GM12878 (cell line): ENCODE data around the gene CCIN. TPM values are rescaled to one million over a fixed set of nuclear protein-coding genes. Genes with fewer than 3 reads are reported as not detected.
A peak's percentile ranks its signal among the peaks of the same experiment; 100 is the strongest.

Source experiments
- ATAC-seq: fragments of 200-7000 bp; cut with Tn5 transposase; 3 replicates; pipeline ENCODE4 v1.9.1; 2020; ENCODE audit warnings: mild to moderate bottlenecking, moderate library complexity
- BruUV-seq: library from RNA; stranded (reverse); fragments of 400-500 nt; replicated peaks from 2 replicates; lab custom pipeline; 2021; lab: Mats Ljungman, UMichigan
- CTCF ChIA-PET: fragments of 300-600 bp; sonication (Branson Sonifier 250); formaldehyde crosslinking; extraction: SDS; loops from one replicate; lab custom pipeline; 2021; ENCODE audit warnings: inconsistent platforms; lab: Yijun Ruan, JAX
- POLR2A ChIA-PET: fragments of 350-600 bp; formaldehyde crosslinking; extraction: SDS; loops from one replicate; lab custom pipeline; 2021; ENCODE audit warnings: inconsistent platforms; lab: Charles Lee
- RAD21 ChIA-PET: fragments of 300-600 bp; sonication (Branson Sonifier 250); formaldehyde crosslinking; loops from one replicate; lab custom pipeline; 2023; ENCODE audit warnings: antibody characterized with exemption; ENCODE audit not compliant: unreplicated experiment; lab: Charles Lee
- SMC1A ChIA-PET: fragments of 300-600 bp; sonication (Branson Sonifier 250); formaldehyde crosslinking; loops from one replicate; lab custom pipeline; 2023; ENCODE audit not compliant: unreplicated experiment, uncharacterized antibody; lab: Charles Lee
- DNase-seq: peaks from one replicate; pipeline ENCODE4 v3.0.0-alpha.2; 2011; ENCODE audit warnings: low read depth, low spot score
- FAIRE-seq: peaks from 3 replicates; lab custom pipeline; 2011; peaks lifted over from hg19 to GRCh38; lab: Jason Lieb, UNC
- H2AFZ ChIP-seq: 2 replicates; pipeline ENCODE4 v1.6.0; 2011; ENCODE audit warnings: low read depth, low read length, control low read depth; ENCODE audit not compliant: control insufficient read depth
- H3K27ac ChIP-seq: 2 replicates; pipeline ENCODE4 v1.5.1; 2011; ENCODE audit warnings: control low read depth; ENCODE audit not compliant: control insufficient read depth, insufficient read depth
- H3K27me3 ChIP-seq, 2 experiments: replicated peaks in 1 of 2; 2 replicates each; pipeline versions ENCODE4 v1.6.0 to v1.6.1; 2011; ENCODE audit warnings: low read length in 1 of 2; ENCODE audit not compliant: control insufficient read depth in 2 of 2, insufficient read depth in 2 of 2
- H3K36me3 ChIP-seq, 2 experiments: 2 replicates each; pipeline ENCODE4 v1.5.1; 2011; ENCODE audit warnings: low read length in 1 of 2; ENCODE audit not compliant: control insufficient read depth in 2 of 2, insufficient read depth in 2 of 2
- H3K4me1 ChIP-seq: 2 replicates; pipeline ENCODE4 v1.6.1; 2011; ENCODE audit warnings: mild to moderate bottlenecking, low read length, moderate library complexity, mixed read lengths; ENCODE audit not compliant: control insufficient read depth, insufficient read depth
- H3K4me2 ChIP-seq: 2 replicates; pipeline ENCODE4 v1.6.0; 2011; ENCODE audit warnings: control low read depth; ENCODE audit not compliant: control insufficient read depth, insufficient read depth
- H3K4me3 ChIP-seq: fragments of 200-600 bp; sonication (generic); 2 replicates; pipeline ENCODE4 v1.5.1; 2016
- H3K79me2 ChIP-seq: 2 replicates; pipeline ENCODE4 v1.6.0; 2011; ENCODE audit warnings: low read length; ENCODE audit not compliant: control insufficient read depth, insufficient read depth
- H3K9ac ChIP-seq: 2 replicates; pipeline ENCODE4 v1.8.0; 2011; ENCODE audit warnings: low read length, control low read depth, mixed read lengths; ENCODE audit not compliant: control insufficient read depth, insufficient read depth
- H3K9me3 ChIP-seq: replicated peaks from 3 replicates; pipeline ENCODE4 v1.5.1; 2011; ENCODE audit warnings: mild to moderate bottlenecking, low read length; ENCODE audit not compliant: control insufficient read depth, insufficient read depth
- H4K20me1 ChIP-seq: 2 replicates; pipeline ENCODE4 v1.6.0; 2011; ENCODE audit not compliant: control insufficient read depth, insufficient read depth
- CBX5 ChIP-seq: sonication (generic); IDR thresholded peaks from 2 replicates; pipeline ENCODE4 v1.6.1; 2016; ENCODE audit warnings: low read depth, moderate library complexity, mild to moderate bottlenecking, inconsistent platforms
- CHD1 ChIP-seq: IDR thresholded peaks from 2 replicates; pipeline ENCODE4 v1.6.1; 2012; ENCODE audit warnings: low read depth, low read length, improper control_type of control experiment
- CHD4 ChIP-seq: fragments of 200-600 bp; sonication (generic); IDR thresholded peaks from 2 replicates; pipeline ENCODE4 v1.6.1; 2016; ENCODE audit warnings: mild to moderate bottlenecking
- EP300 ChIP-seq, 2 experiments: fragments of 150-350 bp in 1 of 2; IDR thresholded peaks; 2 replicates each; pipeline ENCODE4 v1.6.1; 2011 to 2012; ENCODE audit warnings: low read depth in 2 of 2, low read length in 2 of 2, borderline replicate concordance in 1 of 2, improper control_type of control experiment in 1 of 2, inconsistent platforms in 1 of 2; ENCODE audit not compliant: control insufficient read depth in 1 of 2
- KAT2A ChIP-seq: conservative IDR thresholded peaks from 2 replicates; pipeline ENCODE4 v1.6.1; 2011; ENCODE audit warnings: low read depth, low read length; ENCODE audit not compliant: control insufficient read depth
- MEF2A ChIP-seq: IDR thresholded peaks from 2 replicates; pipeline ENCODE4 v1.6.1; 2011; ENCODE audit warnings: low read depth, mild to moderate bottlenecking, low read length, moderate library complexity; ENCODE audit not compliant: insufficient read depth
- MTA3 ChIP-seq: IDR thresholded peaks from 2 replicates; pipeline ENCODE4 v1.6.1; 2012; ENCODE audit warnings: low read length, inconsistent platforms, borderline replicate concordance
- POLR2AphosphoS5 ChIP-seq: IDR thresholded peaks from 2 replicates; pipeline ENCODE4 v1.6.1; 2011; ENCODE audit warnings: mild to moderate bottlenecking, low read length, inconsistent platforms
- RB1 ChIP-seq: fragments of 450-650 bp; formaldehyde crosslinking; IDR thresholded peaks from 2 replicates; pipeline ENCODE4 v1.6.1; 2017; ENCODE audit warnings: mild to moderate bottlenecking, borderline replicate concordance
- RELA ChIP-seq: fragments of 450-650 bp; IDR thresholded peaks from 2 replicates; pipeline ENCODE4 v1.8.0; 2014; ENCODE audit warnings: borderline replicate concordance; ENCODE audit not compliant: partially characterized antibody
- RFX5 ChIP-seq: IDR thresholded peaks from 2 replicates; pipeline ENCODE4 v1.6.1; 2011; ENCODE audit warnings: low read depth, low read length, improper control_type of control experiment
- RUNX3 ChIP-seq: IDR thresholded peaks from 2 replicates; pipeline ENCODE4 v1.6.1; 2012; ENCODE audit warnings: low read length, inconsistent platforms
- SIN3A ChIP-seq: IDR thresholded peaks from 2 replicates; pipeline ENCODE4 v1.6.1; 2012; ENCODE audit warnings: low read depth, low read length, improper control_type of control experiment
- WGBS: methylation state at CpG from one replicate; pipeline ENCODE4 v1.1.6; 2016; ENCODE audit warnings: low lambda C conversion rate; ENCODE audit not compliant: insufficient replicate concordance, insufficient coverage; ENCODE audit errors: missing lambda C conversion rate; 5-methylcytosine and 5-hydroxymethylcytosine counted together
- in situ Hi-C: fragments of 300-500 bp; cut with MboI; formaldehyde crosslinking; loops from 9 replicates; pipeline ENCODE4 v1.14.3; 2018; ENCODE audit warnings: mixed read lengths
- intact Hi-C: fragments of 100-400 bp; cut with micrococcal nuclease; formaldehyde crosslinking; loops from one replicate; pipeline ENCODE4 v1.14.2; 2022; ENCODE audit not compliant: unreplicated experiment
- polyA plus RNA-seq, 11 experiments: library from polyadenylated mRNA; depleted of rRNA in 4 of 11; unstranded in 6 of 11; stranded (reverse) in 5 of 11; fragments of >200 nt; fragmentation: Nextera tagmentation in 4 of 11; fragmentation: Illumina TruSeq in 1 of 11; extraction: Ambion mirVana in 4 of 11; extraction: Trizol in 1 of 11; gene quantifications; 1 replicate in 1 of 11; 2 replicates in 10 of 11; pipeline versions ENCODE4 v1.2.1 to v1.2.3, GENCODE V29; 2011 to 2016; ENCODE audit warnings: inconsistent platforms in 2 of 11, missing spikeins in 2 of 11, low read depth in 1 of 11
- total RNA-seq, 4 experiments: library from RNA; depleted of rRNA in 3 of 4; stranded (reverse); fragments of >200 nt in 3 of 4; fragmentation: Illumina TruSeq in 1 of 4; extraction: Trizol in 1 of 4; gene quantifications; 2 replicates each; pipeline versions ENCODE4 v1.2.1 to v1.2.3, GENCODE V29; 2013 to 2021
- TF ChIP-seq, protein P1 (sequence below): IDR thresholded peaks from 2 replicates; pipeline ENCODE4 v1.6.1; 2011; ENCODE audit warnings: low read depth, low read length, improper control_type of control experiment, borderline replicate concordance
- TF ChIP-seq, protein P2 (sequence below): IDR thresholded peaks from 2 replicates; pipeline ENCODE4 v1.6.1; 2012; ENCODE audit warnings: low read depth, low read length, improper control_type of control experiment

Gene CCIN
- total and polyA plus RNA-seq, 10 of the 15 experiments (the other 5 are each of a cell fraction or from before 2014, with no cell fraction given): not detected

DNA sequence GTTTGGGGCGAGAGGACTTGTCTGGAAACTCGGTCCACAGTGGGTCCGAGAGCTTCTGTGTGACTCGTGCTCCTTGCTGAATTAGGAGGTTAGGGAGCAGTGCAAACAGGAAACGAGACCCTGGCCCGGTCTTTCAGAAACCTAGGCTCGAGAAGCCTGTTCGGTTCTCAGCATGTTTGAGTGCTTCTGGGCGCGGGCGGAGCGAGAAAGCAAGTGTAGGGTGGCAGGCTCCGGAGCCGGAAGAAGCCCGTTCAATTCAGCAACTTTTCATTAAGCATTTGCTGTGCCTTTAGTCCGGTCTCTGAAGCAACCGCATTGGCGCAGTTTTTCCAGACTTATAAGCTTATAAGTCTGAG, 22.1 kb downstream of the CCIN start:
- ChIA-PET SMC1A (interaction anchor here (1.0 to 3.1 kb wide), 6 partner anchors 9 to 792 kb away, joined by 3 to 17 read pairs (median 4); partner anchors contain the start of gene GNE), RAD21 (interaction anchor here (0.6 to 2.9 kb wide), 8 partner anchors 16 to 153 kb away, joined by 3 to 21 read pairs (median 4); partner anchors contain the start of gene GNE), CTCF (interaction anchor here (0.8 to 3.8 kb wide), 16 partner anchors 10 to 495 kb away, joined by 3 to 40 read pairs (median 4); partner anchors contain the start of gene SPAG8), POLR2A (interaction anchor here (0.6 to 1.6 kb wide), 3 partner anchors 11 to 78 kb away, joined by 4 to 9 read pairs (median 8); partner anchors contain the start of gene GNE)
- peaks cover 8% of the 10 kb centered on the region; the same call in 1 of the 2 replicates for H4K20me1 ChIP-seq
- ATAC-seq (peak; percentile 43), DNase-seq (no peak), FAIRE-seq (no peak)
- under 1% methylated on average over 18 of the region's 18 CpGs for WGBS
- H3K4me3 ChIP-seq: peak overlapping the region; percentile 86
- peaks cover 47% of the 10 kb centered on the region for H3K79me2 ChIP-seq
- in situ Hi-C loops: no loop called here
- H3K36me3 ChIP-seq: peaks cover 0 to 11% of the 10 kb centered on the region in 2 experiments; a peak in 2 of 4 replicates
- H3K4me2 ChIP-seq: peak overlapping the region; percentile 87; the same call in 1 of the 2 replicates
- no peaks in the 10 kb centered on the region for H3K27me3 ChIP-seq
- peak overlapping the region; percentile 99 for H2AFZ ChIP-seq
- H3K9ac ChIP-seq: peak overlapping the region; percentile 96
- no peaks in the 10 kb centered on the region for H3K9me3 ChIP-seq
- TF ChIP-seq RELA: no peak
- 0 out of 2 replicates have a peak, but pooled peaks have one; percentile 47 for TF ChIP-seq SIN3A
- TF ChIP-seq, all 136 proteins: peak for 1
- intact Hi-C loops: loop anchor here (5.0 kb wide), 2 partner anchors 66 to 136 kb away; partner anchors contain the start of gene GNE
- Histone ChIP-seq H3K4me1 (peaks cover 13% of the 10 kb centered on the region), H3K27ac (peak overlapping the region; percentile 88)
- BruUV-seq: no TSS peak

DNA sequence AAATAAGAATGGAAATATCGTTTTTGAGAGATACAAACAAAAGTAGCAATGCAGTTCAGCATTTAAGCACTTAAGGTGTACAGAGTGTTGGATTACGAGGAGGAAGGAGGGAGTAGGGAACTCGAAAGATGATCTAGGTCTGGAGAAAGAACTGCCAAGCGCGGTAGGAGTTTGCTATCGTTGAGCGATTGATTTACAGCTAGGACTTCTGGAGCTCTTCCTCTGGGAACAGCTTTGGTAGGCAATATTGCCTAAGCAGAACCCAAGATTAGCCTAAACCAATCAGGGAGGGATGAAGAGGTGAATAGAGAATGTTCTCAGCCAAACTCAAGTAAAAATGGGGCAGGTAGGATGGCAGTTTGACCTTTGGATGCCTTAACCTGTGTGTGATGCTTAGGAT, 22.5 kb downstream of the CCIN start:
- DNase-seq (no peak), ATAC-seq (no peak), FAIRE-seq (no peak)
- Histone ChIP-seq H3K9me3 (no peaks in the 10 kb centered on the region), H3K4me3 (peak overlapping the region; percentile 86), H3K27ac (peak overlapping the region; percentile 88), H3K36me3 (peaks cover 0 to 11% of the 10 kb centered on the region in 2 experiments; a peak in 2 of 4 replicates), H3K4me2 (peak overlapping the region; percentile 87), H3K27me3 (no peaks in the 10 kb centered on the region), H2AFZ (no peak overlapping the region), H4K20me1 (peaks cover 8% of the 10 kb centered on the region; the same call in 1 of the 2 replicates), H3K9ac (peak overlapping the region; percentile 96), H3K4me1 (peaks cover 13% of the 10 kb centered on the region), H3K79me2 (peaks cover 49% of the 10 kb centered on the region)
- ChIA-PET RAD21 (interaction anchor here (0.7 to 2.9 kb wide), 3 partner anchors 25 to 137 kb away, joined by 4 to 10 read pairs (median 9); partner anchors contain the start of gene GNE), POLR2A (interaction anchor here (0.6 kb wide), 1 partner anchor 78 kb away, joined by 9 read pairs; no protein-coding TSS in a partner anchor), CTCF (interaction anchor here (0.8 to 3.8 kb wide), 6 partner anchors 9 to 495 kb away, joined by 3 to 40 read pairs (median 8); no protein-coding TSS in a partner anchor), SMC1A (interaction anchor here (1.0 to 3.1 kb wide), 5 partner anchors 9 to 791 kb away, joined by 3 to 17 read pairs (median 3); no protein-coding TSS in a partner anchor)
- BruUV-seq: no TSS peak
- under 1% methylated on average over 7 of the region's 7 CpGs for WGBS
- intact Hi-C loops (loop anchor here (5.0 kb wide), 2 partner anchors 66 to 136 kb away; partner anchors contain the start of gene GNE), in situ Hi-C loops (no loop called here)
- TF ChIP-seq MTA3 (no peak), RUNX3 (no peak), RFX5 (no peak), EP300 (IDR thresholded peaks at IDR 0.05; ENCODE audit: borderline replicate concordance in 1 of 2, control insufficient read depth in 1 of 2, low read depth in 2 of 2, low read length in 2 of 2) (no peak), CHD1 (no peak), MEF2A (no peak), CHD4 (no peak), KAT2A (no peak), RB1 (no peak), CBX5 (no peak), POLR2AphosphoS5 (no peak)
- TF ChIP-seq, protein P1, sequence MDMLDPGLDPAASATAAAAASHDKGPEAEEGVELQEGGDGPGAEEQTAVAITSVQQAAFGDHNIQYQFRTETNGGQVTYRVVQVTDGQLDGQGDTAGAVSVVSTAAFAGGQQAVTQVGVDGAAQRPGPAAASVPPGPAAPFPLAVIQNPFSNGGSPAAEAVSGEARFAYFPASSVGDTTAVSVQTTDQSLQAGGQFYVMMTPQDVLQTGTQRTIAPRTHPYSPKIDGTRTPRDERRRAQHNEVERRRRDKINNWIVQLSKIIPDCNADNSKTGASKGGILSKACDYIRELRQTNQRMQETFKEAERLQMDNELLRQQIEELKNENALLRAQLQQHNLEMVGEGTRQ: no peak
- TF ChIP-seq, protein P2, sequence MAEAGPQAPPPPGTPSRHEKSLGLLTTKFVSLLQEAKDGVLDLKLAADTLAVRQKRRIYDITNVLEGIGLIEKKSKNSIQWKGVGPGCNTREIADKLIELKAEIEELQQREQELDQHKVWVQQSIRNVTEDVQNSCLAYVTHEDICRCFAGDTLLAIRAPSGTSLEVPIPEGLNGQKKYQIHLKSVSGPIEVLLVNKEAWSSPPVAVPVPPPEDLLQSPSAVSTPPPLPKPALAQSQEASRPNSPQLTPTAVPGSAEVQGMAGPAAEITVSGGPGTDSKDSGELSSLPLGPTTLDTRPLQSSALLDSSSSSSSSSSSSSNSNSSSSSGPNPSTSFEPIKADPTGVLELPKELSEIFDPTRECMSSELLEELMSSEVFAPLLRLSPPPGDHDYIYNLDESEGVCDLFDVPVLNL: no peak
